ENCODE measurements around the gene KLF15. TPM values are rescaled to one million over a fixed set of nuclear protein-coding genes. Genes with fewer than 3 reads are reported as not detected.

The KLF15 gene
- total RNA-seq, 1 experiment from 2014 or later: 0.50 TPM

- no peak overlapping the region for H3K4me3 ChIP-seq
- no peaks in the 10 kb centered on the region for H3K9me3 ChIP-seq (replicated peaks)
- DNase-seq (ENCODE audit: low read depth in 1 of 2, low spot score in 2 of 2): no peak
- H3K36me3 ChIP-seq: no peaks in the 10 kb centered on the region
- H3K4me1 ChIP-seq (replicated peaks): no peaks in the 10 kb centered on the region
- no peaks in the 10 kb centered on the region for H3K27me3 ChIP-seq (replicated peaks)
- H3K27ac ChIP-seq: no peak overlapping the region
These were observed 34.8 kb downstream of the KLF15 start for GRCh38 chr3:126322181-126322967.

- no peaks in the 10 kb centered on the region; the same call in 1 of the 2 replicates for H3K9me3 ChIP-seq (replicated peaks)
- DNase-seq (ENCODE audit: low read depth in 1 of 2, low spot score in 2 of 2): no peak
- no peak overlapping the region for H3K4me3 ChIP-seq
- H3K4me1 ChIP-seq (replicated peaks): no peaks in the 10 kb centered on the region
- H3K27ac ChIP-seq: no peak overlapping the region
- H3K27me3 ChIP-seq (replicated peaks): no peaks in the 10 kb centered on the region
- H3K36me3 ChIP-seq: no peaks in the 10 kb centered on the region
These were observed 35.7 kb downstream of the KLF15 start for GRCh38 chr3:126321490-126321889.

GRCh38 chr3:126320517-126321293 is 36.5 kb downstream of the KLF15 start:
- Histone ChIP-seq H3K36me3 (no peaks in the 10 kb centered on the region), H3K4me1 (replicated peaks) (no peaks in the 10 kb centered on the region), H3K27ac (no peak overlapping the region), H3K4me3 (no peak overlapping the region), H3K9me3 (replicated peaks) (no peaks in the 10 kb centered on the region; the same call in 1 of the 2 replicates), H3K27me3 (replicated peaks) (no peaks in the 10 kb centered on the region)
- DNase-seq (ENCODE audit: low read depth in 1 of 2, low spot score in 2 of 2): no peak

- Histone ChIP-seq H3K4me1 (replicated peaks) (no peaks in the 10 kb centered on the region), H3K36me3 (no peaks in the 10 kb centered on the region), H3K27me3 (replicated peaks) (no peaks in the 10 kb centered on the region), H3K4me3 (no peak overlapping the region), H3K27ac (no peak overlapping the region), H3K9me3 (replicated peaks) (no peaks in the 10 kb centered on the region; the same call in 1 of the 2 replicates)
- no peak for DNase-seq (ENCODE audit: low read depth in 1 of 2, low spot score in 2 of 2)
These were observed 37.4 kb downstream of the KLF15 start for GRCh38 chr3:126319701-126320295.

- no peaks in the 10 kb centered on the region for H3K27me3 ChIP-seq (replicated peaks)
These were observed 39.9 kb downstream of the KLF15 start for GRCh38 chr3:126317029-126317996.

GRCh38 chr3:126316501-126316939 is 40.7 kb downstream of the KLF15 start:
- H3K4me3 ChIP-seq: no peak overlapping the region
- H3K9me3 ChIP-seq (replicated peaks): no peaks in the 10 kb centered on the region; the same call in 1 of the 2 replicates
- H3K27me3 ChIP-seq (replicated peaks): no peaks in the 10 kb centered on the region
- H3K27ac ChIP-seq: no peak overlapping the region
- no peak for DNase-seq (ENCODE audit: low read depth in 1 of 2, low spot score in 2 of 2)
- H3K4me1 ChIP-seq (replicated peaks): no peaks in the 10 kb centered on the region
- no peaks in the 10 kb centered on the region for H3K36me3 ChIP-seq

More at GRCh38 chr3:126317029-126317996, 39.9 kb downstream of the KLF15 start:
- DNase-seq (ENCODE audit: low read depth in 1 of 2, low spot score in 2 of 2): no peak
- no peak overlapping the region for H3K4me3 ChIP-seq
- no peaks in the 10 kb centered on the region for H3K36me3 ChIP-seq
- no peaks in the 10 kb centered on the region for H3K4me1 ChIP-seq (replicated peaks)
- H3K9me3 ChIP-seq (replicated peaks): no peaks in the 10 kb centered on the region; the same call in 1 of the 2 replicates
- H3K27ac ChIP-seq: no peak overlapping the region

GRCh38 chr3:126316031-126316461 is 41.2 kb downstream of the KLF15 start:
- H3K4me1 ChIP-seq (replicated peaks): no peaks in the 10 kb centered on the region
- H3K27ac ChIP-seq: no peak overlapping the region
- no peaks in the 10 kb centered on the region for H3K36me3 ChIP-seq
- H3K9me3 ChIP-seq (replicated peaks): no peaks in the 10 kb centered on the region; the same call in 1 of the 2 replicates
- H3K4me3 ChIP-seq: no peak overlapping the region
- H3K27me3 ChIP-seq (replicated peaks): no peaks in the 10 kb centered on the region
- DNase-seq (ENCODE audit: low read depth in 1 of 2, low spot score in 2 of 2): no peak

- Histone ChIP-seq H3K9me3 (replicated peaks) (no peaks in the 10 kb centered on the region; the same call in 1 of the 2 replicates), H3K4me3 (no peak overlapping the region), H3K36me3 (no peaks in the 10 kb centered on the region), H3K4me1 (replicated peaks) (no peaks in the 10 kb centered on the region), H3K27ac (no peak overlapping the region), H3K27me3 (replicated peaks) (no peaks in the 10 kb centered on the region)
- no peak for DNase-seq (ENCODE audit: low read depth in 1 of 2, low spot score in 2 of 2)
These were observed 42.2 kb downstream of the KLF15 start for GRCh38 chr3:126314790-126315658.

GRCh38 chr3:126314305-126314789 is 42.9 kb downstream of the KLF15 start:
- no peak for DNase-seq (ENCODE audit: low read depth in 1 of 2, low spot score in 2 of 2)
- H3K4me1 ChIP-seq (replicated peaks): no peaks in the 10 kb centered on the region
- H3K27ac ChIP-seq: no peak overlapping the region
- H3K27me3 ChIP-seq (replicated peaks): no peaks in the 10 kb centered on the region
- H3K4me3 ChIP-seq: no peak overlapping the region
- no peaks in the 10 kb centered on the region; the same call in 1 of the 2 replicates for H3K9me3 ChIP-seq (replicated peaks)
- no peaks in the 10 kb centered on the region for H3K36me3 ChIP-seq

- no peak overlapping the region for H3K27ac ChIP-seq
- H3K27me3 ChIP-seq (replicated peaks): no peaks in the 10 kb centered on the region
- H3K36me3 ChIP-seq: no peaks in the 10 kb centered on the region
- no peaks in the 10 kb centered on the region for H3K4me1 ChIP-seq (replicated peaks)
- H3K9me3 ChIP-seq (replicated peaks): no peaks in the 10 kb centered on the region; the same call in 1 of the 2 replicates
- no peak for DNase-seq (ENCODE audit: low read depth in 1 of 2, low spot score in 2 of 2)
- no peak overlapping the region for H3K4me3 ChIP-seq
These were observed 43.5 kb downstream of the KLF15 start for GRCh38 chr3:126313580-126314304.

- DNase-seq (ENCODE audit: low read depth in 1 of 2, low spot score in 2 of 2): no peak
- Histone ChIP-seq H3K27me3 (replicated peaks) (no peaks in the 10 kb centered on the region), H3K36me3 (no peaks in the 10 kb centered on the region), H3K4me3 (no peak overlapping the region), H3K27ac (no peak overlapping the region), H3K9me3 (replicated peaks) (no peaks in the 10 kb centered on the region; the same call in 1 of the 2 replicates), H3K4me1 (replicated peaks) (no peaks in the 10 kb centered on the region)
These were observed 44.0 kb downstream of the KLF15 start for GRCh38 chr3:126313166-126313565.

Measured in SJSA1 (cell line).